Measurements from ENCODE around the gene GGT5.

GGT5 gene

DNA sequence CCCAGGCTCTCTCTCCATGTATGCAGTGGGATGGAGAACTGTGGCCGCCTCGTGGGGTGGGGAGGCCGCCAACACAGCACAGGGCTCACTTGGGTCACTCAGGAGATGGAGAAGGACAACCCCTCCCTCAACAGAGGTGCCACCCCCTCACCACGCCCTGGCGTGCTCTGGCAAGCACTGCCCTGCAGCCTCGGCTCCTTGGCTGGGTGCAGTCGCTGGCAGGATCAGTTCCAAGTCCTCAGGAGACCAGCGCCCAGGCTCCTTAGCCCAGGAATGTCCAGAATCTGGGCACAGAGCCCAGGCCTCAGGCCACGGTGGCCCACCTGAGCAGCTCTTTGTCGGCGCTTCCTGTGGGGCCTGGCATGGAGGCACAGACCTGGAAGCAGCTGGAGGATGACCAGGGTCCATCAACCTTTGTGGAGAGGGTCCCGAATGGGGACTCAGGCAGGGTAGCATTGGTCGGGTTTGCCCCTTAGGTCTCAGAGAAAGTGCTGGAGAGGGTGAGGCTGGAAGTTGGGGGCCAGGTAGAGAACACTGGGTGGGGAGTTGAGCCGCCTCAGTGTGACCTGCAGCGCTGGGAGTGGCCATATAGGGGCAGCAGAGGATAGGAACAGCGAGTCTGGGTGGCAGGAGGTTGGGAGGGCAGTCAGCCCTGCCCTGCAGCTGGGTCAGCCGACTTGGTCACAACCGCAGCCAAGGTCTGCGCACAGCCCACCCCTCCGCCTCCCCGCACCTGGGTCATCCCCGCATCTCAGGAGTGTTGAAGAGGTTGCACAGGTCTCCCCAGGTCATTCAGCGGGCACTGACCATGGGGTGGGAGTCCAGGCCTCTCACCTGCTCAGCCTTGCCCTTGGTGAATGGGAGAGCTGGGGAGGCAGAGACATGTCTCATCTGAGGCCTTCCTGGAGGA lies 55.4 kb downstream of the GGT5 start:
- Histone ChIP-seq H3K9ac (peak overlapping the region in 4 of 11 experiments; percentile 8 to 32 (median 16); a peak in 4 of 22 replicates), H3K4me2 (peak overlapping the region; percentile 1 to 79 (median 68); a peak in 16 of 22 replicates), H3K27ac (peak overlapping the region in 4 of 11 experiments; percentile 50 to 67 (median 57); a peak in 5 of 22 replicates), H4K20me1 (no peaks in the 10 kb centered on the region), H3K27me3 (no peaks in the 10 kb centered on the region), H3K4me1 (peaks cover 13 to 37% (median 31%) of the 10 kb centered on the region in 10 experiments; a peak in 19 of 20 replicates), H3K9me3 (replicated peaks in 1 of 11) (peaks cover 0 to 6% (median 0%) of the 10 kb centered on the region in 11 experiments; a peak in 1 of 22 replicates), H3K4me3 (no peak overlapping the region), H3K36me3 (no peaks in the 10 kb centered on the region)
- no peak for TF ChIP-seq Cebpa-rat (IDR thresholded peaks at IDR 0.05)

- H3K4me2 ChIP-seq = no peak overlapping the region
- TF ChIP-seq Cebpa-rat (IDR thresholded peaks at IDR 0.05) = no peak
Measured at GRCh38 chr22:24188705-24189248, 56.1 kb downstream of the GGT5 start.

DNA sequence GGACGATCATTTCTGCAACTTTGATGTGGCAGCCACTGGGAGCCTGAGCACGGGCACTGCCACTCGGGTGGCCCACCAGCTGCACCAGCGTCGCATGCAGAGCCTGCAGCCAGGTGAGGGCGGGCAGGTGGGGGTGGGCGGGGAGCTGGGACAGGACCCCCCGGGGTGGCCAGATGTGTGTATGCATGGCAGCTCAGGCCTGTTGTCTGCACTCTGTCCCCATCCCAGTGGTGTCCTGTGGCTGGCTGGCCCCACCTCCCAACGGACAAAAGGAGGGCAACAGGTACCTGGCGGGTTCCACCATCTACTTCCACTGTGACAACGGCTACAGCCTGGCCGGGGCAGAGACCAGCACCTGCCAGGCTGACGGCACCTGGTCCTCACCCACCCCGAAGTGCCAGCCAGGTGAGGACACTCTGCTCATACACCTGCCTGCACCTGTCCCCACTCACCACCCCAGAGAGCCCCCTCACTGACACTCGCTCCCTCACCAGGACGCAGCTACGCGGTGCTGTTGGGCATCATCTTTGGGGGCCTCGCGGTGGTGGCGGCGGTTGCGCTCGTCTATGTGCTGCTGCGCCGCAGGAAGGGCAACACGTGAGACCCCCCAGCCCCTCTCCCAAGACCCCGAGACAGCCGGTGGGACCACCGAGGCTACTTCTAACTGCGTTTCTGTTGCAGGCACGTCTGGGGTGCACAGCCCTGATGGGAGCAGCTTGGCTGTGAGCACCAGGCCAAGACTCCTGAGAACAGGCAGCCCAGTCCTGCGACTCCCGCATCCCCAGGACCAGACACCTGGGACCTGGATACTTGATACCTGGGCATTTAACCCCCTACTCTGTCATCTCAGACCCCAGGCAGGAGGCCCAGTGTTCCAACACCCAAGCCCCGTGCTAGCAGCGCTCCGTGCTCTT lies 56.9 kb downstream of the GGT5 start:
- no peaks in the 10 kb centered on the region for H3K36me3 ChIP-seq
- peaks cover 26 to 49% (median 43%) of the 10 kb centered on the region in 10 experiments for H3K4me1 ChIP-seq
- H3K27ac ChIP-seq = no peak overlapping the region
- H3K9me3 ChIP-seq (replicated peaks in 1 of 11) = peaks cover 0 to 5% (median 0%) of the 10 kb centered on the region in 11 experiments; a peak in 1 of 22 replicates
- no peaks in the 10 kb centered on the region for H3K27me3 ChIP-seq
- no peak overlapping the region for H3K4me3 ChIP-seq
- no peak overlapping the region for H3K9ac ChIP-seq
- no peak for TF ChIP-seq Cebpa-rat (IDR thresholded peaks at IDR 0.05)
- H3K4me2 ChIP-seq = no peak overlapping the region
- H4K20me1 ChIP-seq = no peaks in the 10 kb centered on the region

More at GRCh38 chr22:24188705-24189248, 56.1 kb downstream of the GGT5 start:
- peak overlapping the region in 2 of 11 experiments; percentile 8 to 11; a peak in 1 of 22 replicates for H3K9ac ChIP-seq
- H3K4me3 ChIP-seq = no peak overlapping the region
- no peaks in the 10 kb centered on the region for H4K20me1 ChIP-seq
- H3K4me1 ChIP-seq = peaks cover 18 to 41% (median 35%) of the 10 kb centered on the region in 10 experiments
- H3K9me3 ChIP-seq (replicated peaks in 1 of 11) = peaks cover 0 to 6% (median 0%) of the 10 kb centered on the region in 11 experiments; a peak in 1 of 22 replicates
- H3K36me3 ChIP-seq = no peaks in the 10 kb centered on the region
- peak overlapping the region in 2 of 11 experiments; percentile 18 to 31; a peak in 1 of 22 replicates for H3K27ac ChIP-seq
- no peaks in the 10 kb centered on the region for H3K27me3 ChIP-seq

GRCh38 chr22:24186892-24187670 lies 57.8 kb downstream of the GGT5 start:
- Histone ChIP-seq H3K27me3 (no peaks in the 10 kb centered on the region), H3K4me2 (no peak overlapping the region), H3K9me3 (replicated peaks in 1 of 11) (no peaks in the 10 kb centered on the region), H3K4me3 (no peak overlapping the region), H3K27ac (no peak overlapping the region), H3K4me1 (peaks cover 35 to 53% (median 47%) of the 10 kb centered on the region in 10 experiments), H3K36me3 (no peaks in the 10 kb centered on the region), H3K9ac (no peak overlapping the region), H4K20me1 (no peaks in the 10 kb centered on the region)
- no peak for TF ChIP-seq Cebpa-rat (IDR thresholded peaks at IDR 0.05)

DNA sequence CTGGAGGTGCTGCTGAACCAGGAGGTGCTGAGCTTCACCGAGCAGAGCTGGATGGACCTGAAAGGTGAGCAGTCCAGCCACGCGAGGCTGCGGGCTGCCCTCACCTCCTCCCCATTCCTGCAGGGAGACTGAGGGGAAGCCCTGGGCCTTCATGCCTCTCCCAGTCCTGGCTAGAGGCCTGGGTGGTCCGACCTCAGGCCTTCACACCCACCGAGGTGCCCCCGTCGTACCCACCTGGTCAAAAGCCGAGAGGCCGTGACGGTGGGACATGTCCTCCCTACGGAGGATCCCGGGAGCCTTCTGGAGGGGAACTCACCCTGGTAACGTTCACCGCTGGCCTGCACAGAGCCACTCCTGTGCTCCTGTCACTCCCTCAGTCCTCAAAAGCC lies 58.5 kb downstream of the GGT5 start:
- Histone ChIP-seq H4K20me1 (no peaks in the 10 kb centered on the region), H3K36me3 (no peaks in the 10 kb centered on the region), H3K4me2 (no peak overlapping the region), H3K9ac (no peak overlapping the region), H3K27me3 (no peaks in the 10 kb centered on the region), H3K4me3 (no peak overlapping the region), H3K4me1 (peaks cover 29 to 47% (median 40%) of the 10 kb centered on the region in 10 experiments), H3K9me3 (replicated peaks in 1 of 11) (no peaks in the 10 kb centered on the region), H3K27ac (no peak overlapping the region)
- TF ChIP-seq Cebpa-rat (IDR thresholded peaks at IDR 0.05) = no peak

DNA sequence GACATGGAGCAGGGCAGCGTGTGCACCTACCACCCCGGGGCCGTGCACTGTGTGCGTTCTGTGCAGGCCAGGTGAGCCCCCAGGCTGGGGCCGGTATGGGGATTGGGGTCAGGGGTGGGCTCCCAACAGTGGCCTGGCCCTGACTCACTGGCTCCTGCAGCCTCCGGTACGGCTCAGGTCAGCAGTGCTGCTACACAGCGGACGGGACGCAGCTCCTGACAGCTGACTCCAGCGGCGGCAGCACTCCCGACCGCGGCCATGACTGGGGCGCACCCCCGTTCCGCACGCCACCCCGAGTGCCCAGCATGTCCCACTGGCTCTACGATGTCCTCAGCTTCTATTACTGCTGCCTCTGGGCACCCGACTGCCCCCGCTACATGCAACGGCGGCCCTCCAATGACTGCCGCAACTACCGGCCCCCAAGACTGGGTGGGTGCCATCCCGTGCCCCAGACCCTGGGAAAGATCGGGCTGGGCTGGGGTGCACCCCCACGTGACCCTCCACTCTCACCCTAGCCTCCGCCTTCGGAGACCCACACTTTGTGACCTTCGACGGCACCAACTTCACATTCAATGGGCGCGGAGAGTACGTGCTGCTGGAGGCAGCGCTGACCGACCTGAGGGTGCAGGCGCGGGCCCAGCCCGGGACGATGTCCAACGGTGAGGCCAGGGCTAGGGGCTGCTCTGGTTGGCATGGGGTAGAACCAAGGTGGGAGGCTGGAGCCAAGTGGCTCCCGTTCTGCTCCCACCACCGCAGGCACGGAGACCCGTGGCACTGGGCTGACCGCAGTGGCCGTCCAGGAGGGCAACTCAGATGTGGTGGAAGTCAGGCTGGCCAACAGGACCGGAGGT lies 59.2 kb downstream of the GGT5 start:
- Histone ChIP-seq H4K20me1 (peaks cover 0 to 3% (median 0%) of the 10 kb centered on the region in 11 experiments; a peak in 1 of 22 replicates), H3K4me1 (peaks cover 23 to 40% (median 34%) of the 10 kb centered on the region in 10 experiments), H3K9me3 (replicated peaks in 1 of 11) (no peaks in the 10 kb centered on the region), H3K27ac (no peak overlapping the region), H3K9ac (no peak overlapping the region), H3K27me3 (no peaks in the 10 kb centered on the region), H3K4me2 (no peak overlapping the region), H3K36me3 (no peaks in the 10 kb centered on the region), H3K4me3 (no peak overlapping the region)
- no peak for TF ChIP-seq Cebpa-rat (IDR thresholded peaks at IDR 0.05)

DNA sequence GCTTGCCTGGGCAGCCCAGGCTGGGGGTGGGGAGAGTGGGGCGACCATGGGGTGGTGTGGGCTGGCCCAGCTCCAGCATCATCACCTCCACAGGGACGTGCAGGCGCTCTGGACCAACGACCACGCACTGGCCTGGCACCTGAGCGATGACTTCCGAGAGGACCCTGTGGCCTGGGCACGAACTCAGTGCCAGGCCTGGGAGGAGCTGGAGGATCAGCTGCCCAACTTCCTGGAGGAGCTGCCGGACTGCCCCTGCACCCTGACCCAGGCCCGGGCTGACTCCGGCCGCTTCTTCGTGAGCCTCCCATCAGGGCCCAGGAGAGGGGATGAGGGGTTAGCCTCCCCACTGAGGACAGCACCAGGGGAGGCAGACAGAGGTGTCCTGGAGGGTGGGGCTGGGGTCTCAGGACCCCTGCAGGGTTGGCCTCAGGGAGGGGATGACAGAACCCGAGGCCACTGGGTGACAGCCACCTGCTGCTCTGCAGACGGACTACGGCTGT lies 59.8 kb downstream of the GGT5 start:
- no peak overlapping the region for H3K4me2 ChIP-seq
- no peaks in the 10 kb centered on the region for H3K9me3 ChIP-seq (replicated peaks in 1 of 11)
- H3K27ac ChIP-seq = no peak overlapping the region
- H3K36me3 ChIP-seq = peaks cover 0 to 2% (median 0%) of the 10 kb centered on the region in 11 experiments; a peak in 1 of 22 replicates
- H4K20me1 ChIP-seq = peaks cover 0 to 10% (median 0%) of the 10 kb centered on the region in 11 experiments; a peak in 1 of 22 replicates
- no peaks in the 10 kb centered on the region for H3K27me3 ChIP-seq
- H3K4me1 ChIP-seq = peaks cover 16 to 34% (median 28%) of the 10 kb centered on the region in 10 experiments
- H3K4me3 ChIP-seq = no peak overlapping the region
- H3K9ac ChIP-seq = no peak overlapping the region
- no peak for TF ChIP-seq Cebpa-rat (IDR thresholded peaks at IDR 0.05)

Data from BLaER1 treated with 17β-estradiol and CSF1 and Interleukin-3, amounts not matched to agents 10 nM and 100 nM (cell line).